Naive B cell (primary cell): ENCODE results near the gene EBNA1BP2. TPM values are rescaled to one million over a fixed set of nuclear protein-coding genes. Genes with fewer than 3 reads are reported as not detected.
A peak's percentile ranks its signal among the peaks of the same experiment; 100 is the strongest.

Source experiments
- ATAC-seq, 2 donors: fragments of 150-1000 bp; cut with Tn5 transposase; 2 replicates each; pipeline ENCODE4 v1.10.0; 2021; ENCODE audit warnings: low read depth in 2 of 2, mild to moderate bottlenecking in 2 of 2, moderate library complexity in 2 of 2
- DNase-seq: peaks from one replicate; pipeline ENCODE4 v3.0.0; 2022
- H3K27ac Mint-ChIP-seq, 6 donors: one replicate each; pipeline ENCODE4 v1.8.0; 2020 to 2022; ENCODE audit warnings: mild to moderate bottlenecking in 6 of 6, mixed read lengths in 6 of 6, moderate library complexity in 5 of 6, inconsistent platforms in 2 of 6
- H3K27me3 Mint-ChIP-seq, 3 donors: one replicate each; pipeline ENCODE4 v1.8.0; 2021 to 2022; ENCODE audit warnings: mixed read lengths in 3 of 3, mild to moderate bottlenecking in 1 of 3
- H3K36me3 Mint-ChIP-seq, 2 donors: one replicate each; pipeline ENCODE4 v1.8.0; 2020 to 2022; ENCODE audit warnings: mixed read lengths in 2 of 2, inconsistent platforms in 1 of 2, mild to moderate bottlenecking in 1 of 2
- H3K4me1 Mint-ChIP-seq, 3 donors: one replicate each; pipeline ENCODE4 v1.8.0; 2020 to 2022; ENCODE audit warnings: mixed read lengths in 3 of 3, inconsistent platforms in 1 of 3, mild to moderate bottlenecking in 1 of 3, moderate library complexity in 1 of 3
- H3K4me3 Mint-ChIP-seq, 8 donors: one replicate each; pipeline ENCODE4 v1.8.0; 2020 to 2022; ENCODE audit warnings: mild to moderate bottlenecking in 8 of 8, mixed read lengths in 8 of 8, moderate library complexity in 8 of 8, inconsistent platforms in 2 of 8
- H3K9me3 Mint-ChIP-seq, 7 donors: one replicate each; pipeline ENCODE4 v1.8.0; 2020 to 2022; ENCODE audit warnings: mixed read lengths in 7 of 7, mild to moderate bottlenecking in 5 of 7, inconsistent platforms in 2 of 7, moderate library complexity in 1 of 7
- polyA plus RNA-seq, 6 donors: library from polyadenylated mRNA; unstranded; fragments of 300-500 nt; fragmentation: Illumina TruSeq; gene quantifications; one replicate each; pipeline ENCODE4 v1.2.3, GENCODE V29; 2021; ENCODE audit warnings: low read depth in 6 of 6

EBNA1BP2 gene
- polyA plus RNA-seq, 6 donors from 2014 or later = 50.6 to 64.8 (median 57.0) TPM

- no peak for ATAC-seq
- no peak for DNase-seq
- Mint-ChIP-seq H3K27me3 (peaks cover 5 to 17% (median 9%) of the 10 kb centered on the region in 3 donors), H3K36me3 (peaks cover 5 to 10% of the 10 kb centered on the region in 2 donors), H3K27ac (no peak overlapping the region), H3K9me3 (peaks cover 4 to 15% (median 11%) of the 10 kb centered on the region in 7 donors), H3K4me1 (no peaks in the 10 kb centered on the region), H3K4me3 (no peak overlapping the region)
Measured at GRCh38 chr1:43199093-43199726, 27.1 kb upstream of the EBNA1BP2 start.

DNA sequence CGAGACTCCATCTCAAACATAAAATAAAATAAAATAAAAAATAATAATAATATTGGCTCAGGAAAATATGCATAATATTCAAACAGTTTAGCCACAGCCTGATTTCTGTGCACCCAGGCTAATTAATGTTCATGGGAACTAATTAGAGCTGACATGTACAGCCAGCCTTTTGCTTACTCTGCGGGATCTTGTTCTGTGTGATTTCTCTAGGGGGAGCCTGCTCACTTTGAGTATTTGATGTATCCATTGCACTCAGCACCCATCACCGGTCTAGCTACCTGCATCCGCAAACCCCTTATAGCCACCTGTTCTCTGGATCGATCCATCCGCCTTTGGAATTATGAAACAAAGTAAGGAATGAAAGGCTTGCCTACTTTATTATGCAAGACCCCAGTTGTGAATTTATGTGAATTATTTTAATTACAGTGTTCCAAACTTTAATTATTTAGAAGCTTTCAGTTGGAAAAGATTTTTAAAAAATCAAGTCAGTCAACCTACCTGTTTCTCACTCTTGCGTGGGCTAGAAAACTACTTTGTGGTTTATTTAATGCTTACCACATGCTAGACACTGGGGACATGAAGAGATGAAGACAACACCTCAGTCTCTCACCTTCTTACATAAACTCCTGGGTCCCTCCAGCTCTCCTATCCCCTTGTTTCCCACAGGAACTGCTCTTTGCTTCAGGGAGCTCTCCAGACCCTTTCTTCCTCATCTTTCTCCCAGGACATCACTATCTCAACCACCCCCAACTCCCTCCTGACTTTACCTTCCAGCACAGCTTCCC lies 25.4 kb upstream of the EBNA1BP2 start:
- no peaks in the 10 kb centered on the region for H3K4me1 Mint-ChIP-seq
- no peak overlapping the region for H3K27ac Mint-ChIP-seq
- no peak for DNase-seq
- peaks cover 0 to 8% of the 10 kb centered on the region in 2 donors for H3K36me3 Mint-ChIP-seq
- no peak overlapping the region for H3K4me3 Mint-ChIP-seq
- peaks cover 9 to 19% (median 9%) of the 10 kb centered on the region in 3 donors for H3K27me3 Mint-ChIP-seq
- ATAC-seq = no peak
- peaks cover 3 to 20% (median 8%) of the 10 kb centered on the region in 7 donors for H3K9me3 Mint-ChIP-seq

DNA sequence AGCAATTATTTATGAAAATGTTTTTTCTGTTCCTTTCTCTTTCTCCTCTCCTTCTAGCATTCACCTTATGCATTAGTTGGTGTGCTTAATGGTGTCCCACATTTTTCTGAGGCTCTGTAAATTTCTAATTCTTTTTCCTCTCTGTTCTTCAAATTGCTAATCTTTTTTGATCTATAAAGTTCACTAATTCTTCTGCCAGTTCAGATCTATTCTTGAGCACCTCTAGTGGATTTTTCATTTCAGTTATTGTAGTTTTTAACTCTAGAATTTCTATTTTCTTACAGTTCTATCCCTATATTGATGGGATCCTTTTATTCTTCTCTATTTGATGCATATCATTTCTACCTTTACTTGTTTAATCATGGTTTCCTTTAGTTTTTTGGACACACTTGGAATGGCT lies 22.4 kb upstream of the EBNA1BP2 start:
- Mint-ChIP-seq H3K4me3 (no peak overlapping the region), H3K36me3 (peaks cover 0 to 25% of the 10 kb centered on the region in 2 donors), H3K4me1 (no peaks in the 10 kb centered on the region), H3K27ac (no peak overlapping the region), H3K27me3 (peaks cover 15 to 32% (median 20%) of the 10 kb centered on the region in 3 donors), H3K9me3 (peaks cover 4 to 48% (median 14%) of the 10 kb centered on the region in 7 donors)
- no peak for ATAC-seq
- DNase-seq = no peak

GRCh38 chr1:43188106-43188505 lies 16.0 kb upstream of the EBNA1BP2 start:
- ATAC-seq (no peak), DNase-seq (no peak)
- H3K27ac Mint-ChIP-seq = no peak overlapping the region
- H3K4me3 Mint-ChIP-seq = no peak overlapping the region
- H3K27me3 Mint-ChIP-seq = peaks cover 18 to 26% (median 25%) of the 10 kb centered on the region in 3 donors
- H3K36me3 Mint-ChIP-seq = peaks cover 0 to 19% of the 10 kb centered on the region in 2 donors
- H3K9me3 Mint-ChIP-seq = peaks cover 0 to 42% (median 5%) of the 10 kb centered on the region in 7 donors
- no peaks in the 10 kb centered on the region for H3K4me1 Mint-ChIP-seq

- peaks cover 17 to 32% (median 28%) of the 10 kb centered on the region in 3 donors for H3K27me3 Mint-ChIP-seq
- no peak overlapping the region for H3K27ac Mint-ChIP-seq
- ATAC-seq (no peak), DNase-seq (no peak)
- H3K36me3 Mint-ChIP-seq = peaks cover 0 to 7% of the 10 kb centered on the region in 2 donors
- peaks cover 0 to 16% (median 0%) of the 10 kb centered on the region in 7 donors for H3K9me3 Mint-ChIP-seq
- H3K4me3 Mint-ChIP-seq = no peak overlapping the region
- H3K4me1 Mint-ChIP-seq = no peaks in the 10 kb centered on the region
Measured at GRCh38 chr1:43184995-43185394, 12.9 kb upstream of the EBNA1BP2 start.

GRCh38 chr1:43184388-43184787 lies 12.3 kb upstream of the EBNA1BP2 start:
- ATAC-seq = no peak

GRCh38 chr1:43177691-43178090 lies 5.6 kb upstream of the EBNA1BP2 start:
- Mint-ChIP-seq H3K27me3 (peaks cover 10 to 46% (median 42%) of the 10 kb centered on the region in 3 donors), H3K4me1 (peaks cover 5 to 6% (median 6%) of the 10 kb centered on the region in 3 donors), H3K4me3 (no peak overlapping the region), H3K36me3 (peaks cover 0 to 12% of the 10 kb centered on the region in 2 donors), H3K27ac (no peak overlapping the region), H3K9me3 (no peaks in the 10 kb centered on the region)
- DNase-seq = no peak
- no peak for ATAC-seq

More at GRCh38 chr1:43184388-43184787, 12.3 kb upstream of the EBNA1BP2 start:
- H3K9me3 Mint-ChIP-seq = peaks cover 0 to 10% (median 0%) of the 10 kb centered on the region in 7 donors
- H3K4me1 Mint-ChIP-seq = no peaks in the 10 kb centered on the region
- peak overlapping the region in 1 of 6 donors; percentile 15 for H3K27ac Mint-ChIP-seq
- H3K36me3 Mint-ChIP-seq = peaks cover 0 to under 1% of the 10 kb centered on the region in 2 donors
- peaks cover 11 to 32% (median 22%) of the 10 kb centered on the region in 3 donors for H3K27me3 Mint-ChIP-seq
- H3K4me3 Mint-ChIP-seq = no peak overlapping the region
- DNase-seq = no peak

DNA sequence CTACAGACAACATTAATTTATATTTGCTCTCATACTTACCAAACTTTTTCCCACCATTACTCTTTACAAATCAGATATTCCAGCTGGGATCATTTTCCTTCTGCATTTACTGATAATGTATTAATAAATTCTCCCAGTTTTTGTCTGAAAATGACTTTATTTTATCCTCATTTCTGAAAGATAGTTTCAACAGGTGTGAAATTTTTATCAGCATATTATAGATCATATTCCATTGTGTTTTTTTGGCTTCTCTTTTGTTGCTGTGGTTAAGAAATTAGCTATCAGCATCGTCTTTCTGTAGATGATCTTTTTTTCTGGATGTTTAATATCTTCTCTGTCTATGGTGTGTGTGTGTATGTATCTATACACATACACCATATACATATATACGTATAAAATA lies 2.8 kb upstream of the EBNA1BP2 start:
- H3K4me3 Mint-ChIP-seq = no peak overlapping the region
- peaks cover 19 to 25% (median 23%) of the 10 kb centered on the region in 3 donors for H3K4me1 Mint-ChIP-seq
- ATAC-seq (no peak), DNase-seq (no peak)
- no peak overlapping the region for H3K27ac Mint-ChIP-seq
- peaks cover 10 to 32% (median 31%) of the 10 kb centered on the region in 3 donors for H3K27me3 Mint-ChIP-seq
- H3K36me3 Mint-ChIP-seq = peaks cover 4 to 12% of the 10 kb centered on the region in 2 donors
- H3K9me3 Mint-ChIP-seq = no peaks in the 10 kb centered on the region

DNA sequence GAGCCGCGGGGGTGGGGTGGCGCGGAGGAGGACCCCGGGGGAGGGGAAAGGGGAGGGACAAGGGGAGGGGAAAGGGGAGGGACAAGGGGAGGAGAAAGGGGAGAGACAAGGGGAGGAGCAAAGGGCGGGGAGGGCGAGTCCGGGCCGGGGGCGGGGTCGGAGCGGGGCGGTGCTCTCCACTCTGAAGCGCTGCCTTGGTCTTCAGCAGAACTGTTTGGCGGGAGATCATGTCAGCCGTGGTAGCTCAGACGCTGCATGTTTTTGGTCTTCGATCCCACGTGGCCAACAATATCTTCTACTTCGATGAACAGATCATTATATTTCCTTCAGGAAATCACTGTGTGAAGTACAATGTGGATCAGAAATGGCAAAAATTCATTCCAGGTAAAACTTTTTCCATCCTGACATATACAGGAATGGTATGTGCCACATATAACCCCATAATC lies 460 bp upstream of the EBNA1BP2 start:
- Mint-ChIP-seq H3K4me1 (peaks cover 19 to 27% (median 24%) of the 10 kb centered on the region in 3 donors), H3K36me3 (peaks cover 21 to 27% of the 10 kb centered on the region in 2 donors), H3K27ac (peak overlapping the region; percentile 93 to 99 (median 98)), H3K9me3 (no peaks in the 10 kb centered on the region), H3K27me3 (peaks cover 10 to 26% (median 26%) of the 10 kb centered on the region in 3 donors), H3K4me3 (peak overlapping the region; percentile 95 to 100 (median 99))
- ATAC-seq = peak; percentile 76 to 81
- no peak for DNase-seq

DNA sequence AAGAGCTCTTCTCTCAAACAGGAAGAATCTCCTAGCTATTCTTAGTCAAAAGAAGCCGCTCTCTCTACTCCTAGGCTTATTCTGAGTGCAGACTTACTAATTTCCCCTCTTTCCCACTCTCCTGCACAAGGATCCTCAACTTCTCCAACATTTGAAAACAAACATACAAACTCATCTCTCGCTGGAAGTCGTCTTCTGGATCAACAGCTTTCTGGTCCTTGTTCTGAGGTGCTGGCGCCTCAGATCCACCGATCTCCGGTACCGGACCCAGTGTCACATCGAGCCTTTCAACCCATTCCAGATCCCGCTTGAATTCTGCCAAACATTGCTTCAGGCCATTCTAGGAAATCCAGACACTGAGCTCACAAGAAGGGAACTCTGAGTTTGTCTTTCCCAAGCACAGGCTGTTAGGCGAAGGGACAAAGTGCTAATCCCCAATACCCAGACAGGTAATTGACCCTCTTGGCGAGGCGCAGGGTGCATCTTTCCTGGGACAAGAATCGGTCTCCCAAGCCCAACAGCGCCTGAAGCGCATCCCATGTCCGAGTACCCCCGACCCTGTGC lies 696 bp downstream of the EBNA1BP2 start:
- Mint-ChIP-seq H3K27me3 (peaks cover 2 to 15% (median 15%) of the 10 kb centered on the region in 3 donors), H3K9me3 (no peaks in the 10 kb centered on the region)
- DNase-seq = no peak

GRCh38 chr1:43165765-43166164 lies 6.3 kb downstream of the EBNA1BP2 start:
- DNase-seq = no peak
- no peak for ATAC-seq
- no peaks in the 10 kb centered on the region for H3K9me3 Mint-ChIP-seq
- peaks cover 39 to 51% of the 10 kb centered on the region in 2 donors for H3K36me3 Mint-ChIP-seq
- H3K27me3 Mint-ChIP-seq = no peaks in the 10 kb centered on the region
- H3K27ac Mint-ChIP-seq = peak overlapping the region in 3 of 6 donors; percentile 25 to 39 (median 29)
- H3K4me1 Mint-ChIP-seq = peaks cover 5 to 6% (median 5%) of the 10 kb centered on the region in 3 donors
- peak overlapping the region in 1 of 8 donors; percentile 28 for H3K4me3 Mint-ChIP-seq

More for the DNA sequence above, 696 bp downstream of the EBNA1BP2 start:
- peak overlapping the region; percentile 95 to 100 (median 99) for H3K4me3 Mint-ChIP-seq
- peaks cover 28 to 29% of the 10 kb centered on the region in 2 donors for H3K36me3 Mint-ChIP-seq
- H3K27ac Mint-ChIP-seq = peak overlapping the region in 4 of 6 donors; percentile 62 to 98 (median 95)
- ATAC-seq = no peak
- H3K4me1 Mint-ChIP-seq = peaks cover 19 to 27% (median 24%) of the 10 kb centered on the region in 3 donors

GRCh38 chr1:43165162-43165561 lies 6.9 kb downstream of the EBNA1BP2 start:
- no peaks in the 10 kb centered on the region for H3K27me3 Mint-ChIP-seq
- peak overlapping the region in 3 of 6 donors; percentile 9 to 29 (median 16) for H3K27ac Mint-ChIP-seq
- ATAC-seq = no peak
- no peaks in the 10 kb centered on the region for H3K9me3 Mint-ChIP-seq
- H3K4me1 Mint-ChIP-seq = peaks cover 2 to 6% (median 3%) of the 10 kb centered on the region in 3 donors
- H3K4me3 Mint-ChIP-seq = peak overlapping the region in 1 of 8 donors; percentile 28
- peaks cover 37 to 51% of the 10 kb centered on the region in 2 donors for H3K36me3 Mint-ChIP-seq
- no peak for DNase-seq

- no peak for ATAC-seq
- Mint-ChIP-seq H3K9me3 (no peaks in the 10 kb centered on the region), H3K27ac (peak overlapping the region in 1 of 6 donors; percentile 66), H3K4me1 (peaks cover 0 to 5% (median 0%) of the 10 kb centered on the region in 3 donors), H3K36me3 (no peaks in the 10 kb centered on the region), H3K4me3 (no peak overlapping the region), H3K27me3 (peaks cover 12 to 29% (median 15%) of the 10 kb centered on the region in 3 donors)
- no peak for DNase-seq
Measured at GRCh38 chr1:43156026-43156425, 16.1 kb downstream of the EBNA1BP2 start.
